Ectodermal cell (in vitro differentiated cells): Measurements from ENCODE around the gene POU5F1.

Experiments
- H3K27ac ChIP-seq: 2 replicates; pipeline ENCODE4 v1.7.0; 2013; ENCODE audit warnings: mild to moderate bottlenecking, low read depth, low read length; ENCODE audit not compliant: insufficient read depth, poor library complexity, severe bottlenecking
- H3K27me3 ChIP-seq: 2 replicates; pipeline ENCODE4 v1.7.0; 2013; ENCODE audit warnings: mild to moderate bottlenecking, low read length; ENCODE audit not compliant: insufficient read depth, control insufficient read depth, poor library complexity, severe bottlenecking
- H3K36me3 ChIP-seq: one replicate; pipeline ENCODE4 v1.7.0; 2013; ENCODE audit warnings: low read length; ENCODE audit not compliant: control insufficient read depth, insufficient read depth
- H3K4me1 ChIP-seq: one replicate; pipeline ENCODE4 v1.7.0; 2013; ENCODE audit warnings: low read length; ENCODE audit not compliant: control insufficient read depth, insufficient read depth
- H3K4me3 ChIP-seq: 2 replicates; pipeline ENCODE4 v1.7.0; 2013; ENCODE audit warnings: low read depth, low read length, control low read depth; ENCODE audit not compliant: insufficient read depth
- H3K9me3 ChIP-seq: 2 replicates; pipeline ENCODE4 v1.7.0; 2013; ENCODE audit warnings: mild to moderate bottlenecking, low read length, moderate library complexity; ENCODE audit not compliant: control insufficient read depth
- WGBS, 2 experiments: methylation state at CpG; one replicate each; pipeline ENCODE4 v1.1.7; 2013; ENCODE audit warnings: missing lambda C conversion rate in 2 of 2; 5-methylcytosine and 5-hydroxymethylcytosine counted together

POU5F1 gene

GRCh38 chr6:31158140-31158862 is 12.2 kb downstream of the POU5F1 start, which contains the start of gene TCF19:
TCF19 (plus strand) TSS chr6:31158589; CDS start chr6:31159470, 881 bp downstream.
- H3K4me1 ChIP-seq, result peaks cover 4% of the 10 kb centered on the region
- H3K4me3 ChIP-seq, result peak within 1 kb of the TSS; percentile 68
- no peaks in the 10 kb centered on the region for H3K9me3 ChIP-seq
- no peak within 1 kb of the TSS for H3K27ac ChIP-seq
- H3K27me3 ChIP-seq, result peaks cover 12% of the 10 kb centered on the region
- WGBS, 2 experiments, result 0 to 1% methylated on average over 65 of the region's 65 CpGs
- H3K36me3 ChIP-seq, result peaks cover 17% of the 10 kb centered on the region

- Histone ChIP-seq H3K4me3 (peak within 1 kb of the TSS; percentile 68), H3K4me1 (peaks cover 4% of the 10 kb centered on the region), H3K27ac (no peak within 1 kb of the TSS), H3K36me3 (peaks cover 17% of the 10 kb centered on the region), H3K9me3 (no peaks in the 10 kb centered on the region), H3K27me3 (peaks cover 12% of the 10 kb centered on the region)
- WGBS, 2 experiments, result 10 to 13% methylated on average over 14 of the region's 14 CpGs
These were observed 12.9 kb downstream of the POU5F1 start, which contains the start of gene CCHCR1 for GRCh38 chr6:31157513-31158139. CCHCR1 (minus strand) TSS chr6:31157802; CDS start chr6:31157600, 202 bp downstream.

GRCh38 chr6:31156641-31157040 is 13.8 kb downstream of the POU5F1 start:
- Histone ChIP-seq H3K9me3 (no peaks in the 10 kb centered on the region), H3K36me3 (peaks cover 17% of the 10 kb centered on the region), H3K27me3 (peaks cover 12% of the 10 kb centered on the region), H3K27ac (no peak overlapping the region), H3K4me3 (no peak overlapping the region), H3K4me1 (peaks cover 4% of the 10 kb centered on the region)
- 93 to 95% methylated on average over 7 of the region's 7 CpGs for WGBS, 2 experiments

GRCh38 chr6:31154436-31154835 is 16.0 kb downstream of the POU5F1 start:
- no peak overlapping the region for H3K4me3 ChIP-seq
- peaks cover 17% of the 10 kb centered on the region for H3K36me3 ChIP-seq
- H3K27me3 ChIP-seq, result peaks cover 7% of the 10 kb centered on the region
- no peak overlapping the region for H3K27ac ChIP-seq
- WGBS, 2 experiments, result 94% methylated on average over 15 of the region's 15 CpGs
- H3K4me1 ChIP-seq, result peaks cover 4% of the 10 kb centered on the region
- no peaks in the 10 kb centered on the region for H3K9me3 ChIP-seq

- no peaks in the 10 kb centered on the region for H3K9me3 ChIP-seq
- peaks cover 4% of the 10 kb centered on the region for H3K4me1 ChIP-seq
- WGBS, 2 experiments, result 92 to 94% methylated on average over 7 of the region's 7 CpGs
- no peak overlapping the region for H3K4me3 ChIP-seq
- H3K27ac ChIP-seq, result no peak overlapping the region
- H3K36me3 ChIP-seq, result peaks cover 17% of the 10 kb centered on the region
- no peaks in the 10 kb centered on the region for H3K27me3 ChIP-seq
These were observed 17.7 kb downstream of the POU5F1 start for GRCh38 chr6:31152781-31153180.

GRCh38 chr6:31149827-31150447 is 20.5 kb downstream of the POU5F1 start:
- no peaks in the 10 kb centered on the region for H3K9me3 ChIP-seq
- H3K27ac ChIP-seq, result no peak overlapping the region
- no peaks in the 10 kb centered on the region for H3K27me3 ChIP-seq
- H3K4me3 ChIP-seq, result no peak overlapping the region
- WGBS, 2 experiments, result 95% methylated on average over 6 of the region's 6 CpGs
- H3K4me1 ChIP-seq, result no peaks in the 10 kb centered on the region
- H3K36me3 ChIP-seq, result peaks cover 15% of the 10 kb centered on the region

GRCh38 chr6:31145386-31145785 is 25.1 kb downstream of the POU5F1 start:
- H3K27ac ChIP-seq, result no peak overlapping the region
- WGBS, 2 experiments, result 96% methylated on average over 10 of the region's 10 CpGs
- H3K36me3 ChIP-seq, result peaks cover 8% of the 10 kb centered on the region
- peaks cover 14% of the 10 kb centered on the region for H3K4me1 ChIP-seq
- no peak overlapping the region for H3K4me3 ChIP-seq
- no peaks in the 10 kb centered on the region for H3K9me3 ChIP-seq
- no peaks in the 10 kb centered on the region for H3K27me3 ChIP-seq

- Histone ChIP-seq H3K27me3 (no peaks in the 10 kb centered on the region), H3K4me3 (no peak overlapping the region), H3K4me1 (peaks cover 14% of the 10 kb centered on the region), H3K36me3 (peaks cover 8% of the 10 kb centered on the region), H3K27ac (no peak overlapping the region), H3K9me3 (no peaks in the 10 kb centered on the region)
- WGBS, 2 experiments, result 90% methylated on average over 11 of the region's 11 CpGs
These were observed 25.5 kb downstream of the POU5F1 start for GRCh38 chr6:31144970-31145340.

GRCh38 chr6:31144296-31144969 is 26.0 kb downstream of the POU5F1 start:
- Histone ChIP-seq H3K27me3 (no peaks in the 10 kb centered on the region), H3K9me3 (no peaks in the 10 kb centered on the region), H3K4me1 (peaks cover 14% of the 10 kb centered on the region), H3K36me3 (peaks cover 8% of the 10 kb centered on the region), H3K27ac (no peak overlapping the region), H3K4me3 (no peak overlapping the region)
- 94 to 97% methylated on average over 18 of the region's 18 CpGs for WGBS, 2 experiments

- Histone ChIP-seq H3K27ac (no peak overlapping the region), H3K27me3 (no peaks in the 10 kb centered on the region), H3K36me3 (peaks cover 8% of the 10 kb centered on the region), H3K4me3 (no peak overlapping the region), H3K9me3 (no peaks in the 10 kb centered on the region), H3K4me1 (peaks cover 14% of the 10 kb centered on the region)
- WGBS, 2 experiments, result 26 to 29% methylated on average over 11 of the region's 11 CpGs
These were observed 27.3 kb downstream of the POU5F1 start for GRCh38 chr6:31143148-31143547.
